Measurements from ENCODE around the gene C2CD2. TPM values are rescaled to one million over a fixed set of nuclear protein-coding genes. Genes with fewer than 3 reads are reported as not detected.
A peak's percentile ranks its signal among the peaks of the same experiment; 100 is the strongest.

C2CD2 gene
- total RNA-seq, 2 donors from 2014 or later = 26.3 to 28.7 TPM

GRCh38 chr21:41866274-41866809 lies 87.5 kb downstream of the C2CD2 start:
- Mint-ChIP-seq H3K4me3 (no peak overlapping the region), H3K27ac (no peak overlapping the region), H3K9me3 (no peaks in the 10 kb centered on the region), H3K36me3 (ENCODE audit: low read depth) (peaks cover 5% of the 10 kb centered on the region), H3K27me3 (ENCODE audit: insufficient read depth) (no peaks in the 10 kb centered on the region), H3K4me1 (no peaks in the 10 kb centered on the region)
- no peaks in the 10 kb centered on the region for H3K4me1 ChIP-seq (ENCODE audit: control insufficient read depth, insufficient read depth, low read length)
- no peaks in the 10 kb centered on the region for H3K9me3 ChIP-seq (ENCODE audit: control insufficient read depth, low read length)
- TF ChIP-seq, protein P1, sequence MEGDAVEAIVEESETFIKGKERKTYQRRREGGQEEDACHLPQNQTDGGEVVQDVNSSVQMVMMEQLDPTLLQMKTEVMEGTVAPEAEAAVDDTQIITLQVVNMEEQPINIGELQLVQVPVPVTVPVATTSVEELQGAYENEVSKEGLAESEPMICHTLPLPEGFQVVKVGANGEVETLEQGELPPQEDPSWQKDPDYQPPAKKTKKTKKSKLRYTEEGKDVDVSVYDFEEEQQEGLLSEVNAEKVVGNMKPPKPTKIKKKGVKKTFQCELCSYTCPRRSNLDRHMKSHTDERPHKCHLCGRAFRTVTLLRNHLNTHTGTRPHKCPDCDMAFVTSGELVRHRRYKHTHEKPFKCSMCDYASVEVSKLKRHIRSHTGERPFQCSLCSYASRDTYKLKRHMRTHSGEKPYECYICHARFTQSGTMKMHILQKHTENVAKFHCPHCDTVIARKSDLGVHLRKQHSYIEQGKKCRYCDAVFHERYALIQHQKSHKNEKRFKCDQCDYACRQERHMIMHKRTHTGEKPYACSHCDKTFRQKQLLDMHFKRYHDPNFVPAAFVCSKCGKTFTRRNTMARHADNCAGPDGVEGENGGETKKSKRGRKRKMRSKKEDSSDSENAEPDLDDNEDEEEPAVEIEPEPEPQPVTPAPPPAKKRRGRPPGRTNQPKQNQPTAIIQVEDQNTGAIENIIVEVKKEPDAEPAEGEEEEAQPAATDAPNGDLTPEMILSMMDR (conservative IDR thresholded peaks at IDR 0.05) = no peak
- H3K9ac ChIP-seq (ENCODE audit: extremely low read depth, low read length, poor library complexity, severe bottlenecking) = no peak overlapping the region
- H3K27ac ChIP-seq (ENCODE audit: low read depth, low read length) = no peak overlapping the region
- WGBS, 2 experiments (ENCODE audit: insufficient coverage in 1 of 2, insufficient read length in 1 of 2) = 72 to 78% methylated on average over 8 to 11 of the region's 11 CpGs
- no peaks in the 10 kb centered on the region for H3K27me3 ChIP-seq (ENCODE audit: control insufficient read depth, insufficient read depth, low read length, poor library complexity, severe bottlenecking)
- no peaks in the 10 kb centered on the region for H3K36me3 ChIP-seq (ENCODE audit: control insufficient read depth, insufficient read depth, low read length)
- H3K4me3 ChIP-seq (ENCODE audit: low read length) = no peak overlapping the region
- DNase-seq = peak; percentile 22

- Histone ChIP-seq H3K27ac (ENCODE audit: low read depth, low read length) (no peak overlapping the region), H3K36me3 (ENCODE audit: control insufficient read depth, insufficient read depth, low read length) (no peaks in the 10 kb centered on the region), H3K9me3 (ENCODE audit: control insufficient read depth, low read length) (no peaks in the 10 kb centered on the region), H3K9ac (ENCODE audit: extremely low read depth, low read length, poor library complexity, severe bottlenecking) (no peak overlapping the region), H3K4me1 (ENCODE audit: control insufficient read depth, insufficient read depth, low read length) (no peaks in the 10 kb centered on the region), H3K27me3 (ENCODE audit: control insufficient read depth, insufficient read depth, low read length, poor library complexity, severe bottlenecking) (no peaks in the 10 kb centered on the region), H3K4me3 (ENCODE audit: low read length) (no peak overlapping the region)
- Mint-ChIP-seq H3K9me3 (no peaks in the 10 kb centered on the region), H3K4me1 (no peaks in the 10 kb centered on the region), H3K36me3 (ENCODE audit: low read depth) (peaks cover 5% of the 10 kb centered on the region), H3K4me3 (no peak overlapping the region), H3K27me3 (ENCODE audit: insufficient read depth) (no peaks in the 10 kb centered on the region), H3K27ac (peak overlapping the region; percentile 20)
- TF ChIP-seq, protein P1 (conservative IDR thresholded peaks at IDR 0.05) = no peak
- 85 to 92% methylated on average over 9 to 15 of the region's 15 CpGs for WGBS, 2 experiments (ENCODE audit: insufficient coverage in 1 of 2, insufficient read length in 1 of 2)
- peak; percentile 28 for DNase-seq
Measured at GRCh38 chr21:41865002-41865777, 88.6 kb downstream of the C2CD2 start.

- WGBS, 2 experiments (ENCODE audit: insufficient coverage in 1 of 2, insufficient read length in 1 of 2) = 93 to 94% methylated on average over 4 to 10 of the region's 10 CpGs
- DNase-seq = peak; percentile 28
- Histone ChIP-seq H3K9me3 (ENCODE audit: control insufficient read depth, low read length) (no peaks in the 10 kb centered on the region), H3K27me3 (ENCODE audit: control insufficient read depth, insufficient read depth, low read length, poor library complexity, severe bottlenecking) (no peaks in the 10 kb centered on the region), H3K27ac (ENCODE audit: low read depth, low read length) (no peak overlapping the region), H3K36me3 (ENCODE audit: control insufficient read depth, insufficient read depth, low read length) (no peaks in the 10 kb centered on the region), H3K4me1 (ENCODE audit: control insufficient read depth, insufficient read depth, low read length) (no peaks in the 10 kb centered on the region), H3K9ac (ENCODE audit: extremely low read depth, low read length, poor library complexity, severe bottlenecking) (no peak overlapping the region), H3K4me3 (ENCODE audit: low read length) (no peak overlapping the region)
- H3K27ac Mint-ChIP-seq = no peak overlapping the region
- no peaks in the 10 kb centered on the region for H3K9me3 Mint-ChIP-seq
- H3K4me1 Mint-ChIP-seq = no peaks in the 10 kb centered on the region
- H3K36me3 Mint-ChIP-seq (ENCODE audit: low read depth) = peaks cover 5% of the 10 kb centered on the region
- no peak overlapping the region for H3K4me3 Mint-ChIP-seq
- TF ChIP-seq, protein P1 (conservative IDR thresholded peaks at IDR 0.05) = no peak
- H3K27me3 Mint-ChIP-seq (ENCODE audit: insufficient read depth) = no peaks in the 10 kb centered on the region
Measured at GRCh38 chr21:41864311-41865001, 89.4 kb downstream of the C2CD2 start.
